DND-41 (cell line): ENCODE measurements around the gene GJA8.

ENCODE experiments used
- ATAC-seq: fragments of 200-7000 bp; cut with Tn5 transposase; 3 replicates; pipeline ENCODE4 v1.9.1; 2021; ENCODE audit warnings: low read depth; ENCODE audit not compliant: insufficient read depth
- DNase-seq: peaks from one replicate; pipeline ENCODE4 v3.0.0-alpha.2; 2020
- H2AFZ ChIP-seq: 2 replicates; pipeline ENCODE4 v1.6.0; 2012; ENCODE audit warnings: low read depth, low read length
- H3K27ac ChIP-seq: 2 replicates; pipeline ENCODE4 v1.5.1; 2012; ENCODE audit warnings: low read length, inconsistent platforms
- H3K27me3 ChIP-seq: fragments of 200-600 bp; sonication (generic); 2 replicates; pipeline ENCODE4 v1.6.0; 2012; ENCODE audit warnings: low read length, mild to moderate bottlenecking, inconsistent platforms; ENCODE audit not compliant: insufficient read depth, poor library complexity
- H3K36me3 ChIP-seq: 2 replicates; pipeline ENCODE4 v1.5.1; 2012; ENCODE audit warnings: low read length, inconsistent platforms; ENCODE audit not compliant: insufficient read depth
- H3K4me1 ChIP-seq: 2 replicates; pipeline ENCODE4 v1.5.1; 2012; ENCODE audit warnings: mild to moderate bottlenecking, low read length; ENCODE audit not compliant: insufficient read depth
- H3K4me2 ChIP-seq: 2 replicates; pipeline ENCODE4 v1.6.0; 2012; ENCODE audit warnings: mild to moderate bottlenecking, moderate library complexity, low read length, inconsistent platforms; ENCODE audit not compliant: insufficient read depth
- H3K4me3 ChIP-seq, 2 experiments: fragments of 200-600 bp in 1 of 2; shearing (Covaris generic) in 1 of 2; 2 replicates each; pipeline ENCODE4 v1.5.1; 2012 to 2016; ENCODE audit warnings: inconsistent platforms in 2 of 2, low read length in 2 of 2, mild to moderate bottlenecking in 2 of 2, low read depth in 1 of 2, moderate library complexity in 1 of 2
- H3K79me2 ChIP-seq: 2 replicates; pipeline ENCODE4 v1.6.0; 2012; ENCODE audit warnings: low read length, inconsistent platforms; ENCODE audit not compliant: insufficient read depth
- H3K9ac ChIP-seq: 2 replicates; pipeline ENCODE4 v1.6.0; 2012; ENCODE audit warnings: low read depth, mild to moderate bottlenecking, inconsistent platforms, low read length, moderate library complexity
- H3K9me3 ChIP-seq: 2 replicates; pipeline ENCODE4 v1.5.1; 2012; ENCODE audit warnings: low read length, moderate library complexity, mild to moderate bottlenecking, inconsistent platforms; ENCODE audit not compliant: insufficient read depth, severe bottlenecking
- H4K20me1 ChIP-seq: 2 replicates; pipeline ENCODE4 v1.6.0; 2012; ENCODE audit warnings: low read length; ENCODE audit not compliant: insufficient read depth
- CTCF ChIP-seq: IDR thresholded peaks from 2 replicates; pipeline ENCODE4 v1.5.1; 2012; ENCODE audit warnings: borderline replicate concordance, low read length, moderate library complexity, mild to moderate bottlenecking; ENCODE audit not compliant: poor library complexity, severe bottlenecking; ENCODE audit errors: extremely low read depth
- EZH2 ChIP-seq: IDR thresholded peaks from 3 replicates; pipeline ENCODE4 v1.6.1; 2012; ENCODE audit warnings: borderline replicate concordance, low read depth, mild to moderate bottlenecking, moderate library complexity, low read length, inconsistent platforms; ENCODE audit not compliant: severe bottlenecking

Gene GJA8

GRCh38 chr1:147878022-147878421, 24.6 kb upstream of the GJA8 start:
- Histone ChIP-seq H3K79me2 (no peaks in the 10 kb centered on the region), H3K27me3 (no peaks in the 10 kb centered on the region), H3K9ac (no peak overlapping the region), H3K9me3 (peaks cover 5% of the 10 kb centered on the region), H3K4me2 (no peak overlapping the region), H3K36me3 (no peaks in the 10 kb centered on the region), H3K4me1 (no peaks in the 10 kb centered on the region), H4K20me1 (no peaks in the 10 kb centered on the region), H3K27ac (no peak overlapping the region), H2AFZ (no peak overlapping the region), H3K4me3 (no peak overlapping the region)
- ATAC-seq, result no peak
- DNase-seq, result no peak
- TF ChIP-seq EZH2 (no peak), CTCF (no peak)

GRCh38 chr1:147879911-147880310, 22.7 kb upstream of the GJA8 start:
- Histone ChIP-seq H3K36me3 (no peaks in the 10 kb centered on the region), H3K4me1 (no peaks in the 10 kb centered on the region), H3K4me3 (no peak overlapping the region), H2AFZ (no peak overlapping the region), H3K9ac (no peak overlapping the region), H3K4me2 (no peak overlapping the region), H3K79me2 (no peaks in the 10 kb centered on the region), H3K27me3 (peaks cover under 1% of the 10 kb centered on the region), H3K27ac (no peak overlapping the region), H3K9me3 (peaks cover 5% of the 10 kb centered on the region), H4K20me1 (no peaks in the 10 kb centered on the region)
- TF ChIP-seq EZH2, result no peak
- TF ChIP-seq CTCF, result no peak
- ATAC-seq (no peak), DNase-seq (no peak)

- Histone ChIP-seq H3K9me3 (peaks cover 5% of the 10 kb centered on the region), H3K36me3 (no peaks in the 10 kb centered on the region), H3K4me3 (no peak overlapping the region), H3K4me2 (no peak overlapping the region), H3K9ac (no peak overlapping the region), H3K79me2 (no peaks in the 10 kb centered on the region), H2AFZ (no peak overlapping the region), H3K27me3 (peaks cover 8% of the 10 kb centered on the region), H4K20me1 (no peaks in the 10 kb centered on the region), H3K27ac (no peak overlapping the region), H3K4me1 (no peaks in the 10 kb centered on the region)
- DNase-seq (no peak), ATAC-seq (no peak)
- no peak for TF ChIP-seq EZH2
- TF ChIP-seq CTCF, result no peak
Observed at GRCh38 chr1:147882535-147882934, 20.1 kb upstream of the GJA8 start.
